HepG2 (cell line): ENCODE results near the gene RBBP6.

ENCODE experiments used
- CREM ChIP-seq, 2 experiments: sonication (generic) in 1 of 2; formaldehyde crosslinking in 1 of 2; IDR thresholded peaks; 2 replicates each; pipeline versions ENCODE4 v1.4.0 to v1.6.1; 2016 to 2020; ENCODE audit warnings: antibody characterized with exemption in 1 of 2, mild to moderate bottlenecking in 1 of 2, missing genetic modification reagents in 1 of 2
- CTCF ChIP-seq: sonication (generic); formaldehyde crosslinking; IDR thresholded peaks from 2 replicates; pipeline ENCODE4 v1.5.0; 2020; ENCODE audit warnings: mild to moderate bottlenecking, missing genetic modification reagents, moderate library complexity
- GABPA ChIP-seq, 2 experiments: IDR thresholded peaks; 2 replicates each; pipeline ENCODE4 v1.6.1; 2011 to 2016; ENCODE audit warnings: low read depth in 2 of 2, low read length in 1 of 2, missing biosample characterization in 1 of 2, missing genetic modification characterization in 1 of 2
- MEIS2 ChIP-seq: sonication (generic); formaldehyde crosslinking; IDR thresholded peaks from 2 replicates; pipeline ENCODE4 v1.9.0; 2021; ENCODE audit warnings: mild to moderate bottlenecking, missing genetic modification reagents
- MTA1 ChIP-seq: sonication (generic); formaldehyde crosslinking; IDR thresholded peaks from 2 replicates; pipeline ENCODE4 v1.4.0; 2020; ENCODE audit warnings: missing genetic modification reagents, mild to moderate bottlenecking, borderline replicate concordance
- NFATC3 ChIP-seq: sonication (generic); formaldehyde crosslinking; IDR thresholded peaks from 2 replicates; pipeline ENCODE4 v1.5.1; 2020; ENCODE audit warnings: mild to moderate bottlenecking, missing genetic modification reagents
- PBX3 ChIP-seq: sonication (generic); formaldehyde crosslinking; IDR thresholded peaks from 2 replicates; pipeline ENCODE4 v1.8.1; 2023; ENCODE audit warnings: missing genetic modification reagents, inconsistent platforms, borderline replicate concordance
- POLR2AphosphoS5 ChIP-seq: IDR thresholded peaks from 2 replicates; pipeline ENCODE4 v1.6.1; 2012; ENCODE audit warnings: low read depth, low read length
- RAD51 ChIP-seq: fragments of 450-650 bp; IDR thresholded peaks from 2 replicates; pipeline ENCODE4 v1.6.1; 2016; ENCODE audit warnings: borderline replicate concordance
- ZFAT ChIP-seq: sonication (generic); formaldehyde crosslinking; conservative IDR thresholded peaks from 2 replicates; pipeline ENCODE4 v1.8.1; 2023; ENCODE audit warnings: missing genetic modification reagents, inconsistent platforms
- ZNF460 ChIP-seq: sonication (generic); formaldehyde crosslinking; IDR thresholded peaks from 2 replicates; pipeline ENCODE4 v1.5.1; 2020; ENCODE audit warnings: missing genetic modification reagents, mild to moderate bottlenecking, borderline replicate concordance
- ZSCAN22 ChIP-seq: sonication (generic); formaldehyde crosslinking; IDR thresholded peaks from 2 replicates; pipeline ENCODE4 v1.4.0; 2020; ENCODE audit warnings: mild to moderate bottlenecking, missing genetic modification reagents
- TF ChIP-seq, protein P1 (sequence below): sonication (generic); formaldehyde crosslinking; IDR thresholded peaks from 2 replicates; pipeline ENCODE4 v1.5.1; 2020; ENCODE audit warnings: mild to moderate bottlenecking, missing genetic modification reagents, moderate library complexity
- TF ChIP-seq, protein P2 (sequence below): sonication (generic); formaldehyde crosslinking; IDR thresholded peaks from 2 replicates; pipeline ENCODE4 v1.4.0; 2020; ENCODE audit warnings: mild to moderate bottlenecking, missing genetic modification reagents, borderline replicate concordance

DNA sequence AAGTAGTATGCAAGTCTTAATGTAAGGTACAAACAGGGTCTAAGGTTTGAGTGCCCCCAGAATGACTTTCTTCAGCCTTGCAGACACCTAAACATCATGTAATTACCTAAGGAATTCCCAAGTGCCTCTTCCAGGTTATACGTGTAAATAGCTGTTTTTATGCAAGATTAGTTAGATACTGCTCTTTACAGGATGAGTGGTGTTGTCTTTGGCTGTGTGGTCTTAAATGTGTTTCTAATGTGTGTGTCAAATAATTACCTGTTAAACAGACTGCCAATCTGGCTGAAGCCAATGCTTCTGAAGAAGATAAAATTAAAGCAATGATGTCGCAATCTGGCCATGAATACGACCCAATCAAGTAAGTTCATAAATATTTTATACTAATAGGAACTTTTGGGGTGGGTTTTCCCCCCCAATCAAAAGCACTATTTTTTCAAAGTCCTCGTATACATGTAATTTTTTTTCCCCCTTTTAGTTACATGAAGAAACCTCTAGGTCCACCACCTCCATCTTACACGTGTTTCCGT lies 16.0 kb downstream of the RBBP6 start:
- TF ChIP-seq CTCF (CRISPR knock-in tag) = no peak
- TF ChIP-seq ZNF460 = no peak
- no peak for TF ChIP-seq GABPA (IDR thresholded peaks at IDR 0.05; ENCODE audit: low read depth, low read length)
- TF ChIP-seq GABPA (CRISPR knock-in tag; IDR thresholded peaks at IDR 0.05; ENCODE audit: low read depth) = no peak
- no peak for TF ChIP-seq RAD51
- TF ChIP-seq PBX3 (CRISPR knock-in tag) = no peak
- no peak for TF ChIP-seq POLR2AphosphoS5
- no peak for TF ChIP-seq ZSCAN22 (CRISPR knock-in tag)
- TF ChIP-seq ZFAT (CRISPR knock-in tag) = no peak
- TF ChIP-seq MTA1 (CRISPR knock-in tag) = no peak
- no peak for TF ChIP-seq NFATC3 (CRISPR knock-in tag)
- no peak for TF ChIP-seq CREM (IDR thresholded peaks at IDR 0.05)
- TF ChIP-seq CREM (CRISPR knock-in tag; IDR thresholded peaks at IDR 0.05) = no peak
- TF ChIP-seq, protein P1, sequence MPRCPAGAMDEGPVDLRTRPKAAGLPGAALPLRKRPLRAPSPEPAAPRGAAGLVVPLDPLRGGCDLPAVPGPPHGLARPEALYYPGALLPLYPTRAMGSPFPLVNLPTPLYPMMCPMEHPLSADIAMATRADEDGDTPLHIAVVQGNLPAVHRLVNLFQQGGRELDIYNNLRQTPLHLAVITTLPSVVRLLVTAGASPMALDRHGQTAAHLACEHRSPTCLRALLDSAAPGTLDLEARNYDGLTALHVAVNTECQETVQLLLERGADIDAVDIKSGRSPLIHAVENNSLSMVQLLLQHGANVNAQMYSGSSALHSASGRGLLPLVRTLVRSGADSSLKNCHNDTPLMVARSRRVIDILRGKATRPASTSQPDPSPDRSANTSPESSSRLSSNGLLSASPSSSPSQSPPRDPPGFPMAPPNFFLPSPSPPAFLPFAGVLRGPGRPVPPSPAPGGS = no peak
- TF ChIP-seq, protein P2, sequence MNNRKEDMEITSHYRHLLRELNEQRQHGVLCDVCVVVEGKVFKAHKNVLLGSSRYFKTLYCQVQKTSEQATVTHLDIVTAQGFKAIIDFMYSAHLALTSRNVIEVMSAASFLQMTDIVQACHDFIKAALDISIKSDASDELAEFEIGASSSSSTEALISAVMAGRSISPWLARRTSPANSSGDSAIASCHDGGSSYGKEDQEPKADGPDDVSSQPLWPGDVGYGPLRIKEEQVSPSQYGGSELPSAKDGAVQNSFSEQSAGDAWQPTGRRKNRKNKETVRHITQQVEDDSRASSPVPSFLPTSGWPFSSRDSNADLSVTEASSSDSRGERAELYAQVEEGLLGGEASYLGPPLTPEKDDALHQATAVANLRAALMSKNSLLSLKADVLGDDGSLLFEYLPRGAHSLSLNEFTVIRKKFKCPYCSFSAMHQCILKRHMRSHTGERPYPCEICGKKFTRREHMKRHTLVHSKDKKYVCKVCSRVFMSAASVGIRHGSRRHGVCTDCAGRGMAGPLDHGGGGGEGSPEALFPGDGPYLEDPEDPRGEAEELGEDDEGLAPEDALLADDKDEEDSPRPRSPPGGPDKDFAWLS = no peak
- no peak for TF ChIP-seq MEIS2
